HG02884 (cell line): ENCODE measurements around the gene TUBG2.

Source experiments
- ATAC-seq: cut with Tn5 transposase; IDR thresholded peaks from one replicate; pipeline ENCODE4 v1.9.1; 2021; ENCODE audit warnings: mild to moderate bottlenecking, moderate library complexity; ENCODE audit not compliant: unreplicated experiment

TUBG2 gene

GRCh38 chr17:42676424-42677011, 17.4 kb downstream of the TUBG2 start, which contains the start of gene PLEKHH3:
Gene PLEKHH3 (minus strand): TSS chr17:42676994. CDS start chr17:42676563, 431 bp downstream.
- ATAC-seq, result no peak

- ATAC-seq, result peak; percentile 68
Observed at GRCh38 chr17:42677012-42677857, 18.2 kb downstream of the TUBG2 start.

- no peak for ATAC-seq
Observed at GRCh38 chr17:42677921-42678781, 19.1 kb downstream of the TUBG2 start.

- ATAC-seq, result no peak
Observed at GRCh38 chr17:42678951-42679491, 19.9 kb downstream of the TUBG2 start.

- ATAC-seq, result no peak
Observed at GRCh38 chr17:42679492-42680330, 20.6 kb downstream of the TUBG2 start.

GRCh38 chr17:42680331-42680808, 21.3 kb downstream of the TUBG2 start:
- ATAC-seq, result no peak

- ATAC-seq, result no peak
Observed at GRCh38 chr17:42681976-42682721, 23.1 kb downstream of the TUBG2 start, which contains the start of gene CNTNAP1. Gene CNTNAP1 (plus strand): TSS chr17:42682531. CDS start chr17:42682830, 299 bp downstream.

GRCh38 chr17:42682722-42683403, 23.8 kb downstream of the TUBG2 start:
- ATAC-seq, result no peak

- ATAC-seq, result no peak
Observed at GRCh38 chr17:42683407-42684034, 24.4 kb downstream of the TUBG2 start.

GRCh38 chr17:42684929-42685556, 26.0 kb downstream of the TUBG2 start:
- ATAC-seq, result no peak

- ATAC-seq, result no peak
Observed at GRCh38 chr17:42685831-42686230, 26.7 kb downstream of the TUBG2 start.

- no peak for ATAC-seq
Observed at GRCh38 chr17:42686520-42687128, 27.5 kb downstream of the TUBG2 start.

GRCh38 chr17:42687707-42688320, 28.7 kb downstream of the TUBG2 start:
- no peak for ATAC-seq

- no peak for ATAC-seq
Observed at GRCh38 chr17:42690596-42690995, 31.5 kb downstream of the TUBG2 start.

- ATAC-seq, result no peak
Observed at GRCh38 chr17:42691021-42691545, 32.0 kb downstream of the TUBG2 start.

- ATAC-seq, result no peak
Observed at GRCh38 chr17:42692489-42692888, 33.4 kb downstream of the TUBG2 start.

GRCh38 chr17:42694524-42694923, 35.4 kb downstream of the TUBG2 start:
- no peak for ATAC-seq
